ENCODE results near the gene MTA3.
A peak's percentile ranks its signal among the peaks of the same experiment; 100 is the strongest.
"Not testable (repeated sequence)": the region's sequence is repeated elsewhere in the genome, so short reads cannot be mapped to it uniquely, and the experiment has no call there.

MTA3 gene

DNA sequence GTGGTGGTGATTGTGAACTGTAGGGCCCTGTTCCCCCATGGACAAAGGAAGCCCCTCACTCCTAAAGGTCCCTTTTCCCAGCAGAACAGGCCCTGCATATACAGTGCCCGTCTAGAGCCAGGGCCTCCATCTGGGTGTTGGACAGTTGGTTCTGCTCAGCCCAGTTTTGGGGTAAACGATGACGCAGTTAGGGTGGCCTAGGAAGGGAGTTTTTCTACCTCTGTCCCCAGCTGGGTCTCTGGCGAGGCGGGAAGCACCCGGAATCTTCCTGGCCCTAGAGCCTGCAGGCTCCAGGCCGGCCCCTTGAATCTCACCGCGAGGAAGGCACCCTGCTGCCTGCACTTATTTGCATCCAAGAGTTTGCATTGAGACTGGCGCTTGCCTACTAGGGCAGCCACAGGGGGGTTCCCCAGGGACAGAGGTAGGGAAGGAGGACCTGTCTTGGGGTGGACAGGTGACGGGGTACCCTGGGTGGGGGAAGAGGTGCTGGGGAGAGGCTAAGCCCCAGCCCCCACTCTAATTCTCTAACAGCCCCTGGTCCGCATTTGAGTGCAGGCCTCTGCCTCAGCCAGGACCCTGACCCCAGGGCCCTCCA, 529 bp upstream of the MTA3 start:
- peak; percentile 94 to 97 for DNase-seq

DNA sequence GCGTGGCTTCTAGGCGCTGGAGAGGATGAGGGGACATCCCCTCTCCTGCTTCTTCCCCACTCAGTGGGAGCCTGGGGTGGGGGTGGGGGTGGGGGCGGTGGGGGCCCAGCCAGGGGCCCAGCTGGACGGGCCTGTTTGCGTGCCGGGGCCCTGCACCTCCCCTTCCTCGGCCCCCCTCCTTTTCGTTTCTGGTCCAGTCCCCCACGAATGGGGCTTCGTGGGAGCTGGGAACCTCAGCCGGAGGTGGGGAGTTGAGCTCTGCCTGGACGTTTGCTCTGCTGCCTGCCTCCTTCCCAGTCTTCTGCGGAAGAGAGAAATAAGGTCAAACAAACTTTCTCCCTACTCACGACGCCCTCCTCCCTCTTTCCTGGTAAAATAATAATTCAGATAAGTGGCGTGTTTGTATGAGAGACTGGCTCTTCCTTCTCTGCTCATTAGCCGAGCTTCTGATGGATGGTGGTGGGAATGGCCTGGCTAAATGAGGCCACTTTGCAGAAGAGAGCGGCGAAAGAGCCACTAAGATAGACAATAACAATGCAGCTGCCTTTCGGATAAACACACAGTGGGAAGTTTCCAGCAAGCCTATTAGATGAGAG, 782 bp downstream of the MTA3 start:
- peak; percentile 21 to 37 for DNase-seq

DNA sequence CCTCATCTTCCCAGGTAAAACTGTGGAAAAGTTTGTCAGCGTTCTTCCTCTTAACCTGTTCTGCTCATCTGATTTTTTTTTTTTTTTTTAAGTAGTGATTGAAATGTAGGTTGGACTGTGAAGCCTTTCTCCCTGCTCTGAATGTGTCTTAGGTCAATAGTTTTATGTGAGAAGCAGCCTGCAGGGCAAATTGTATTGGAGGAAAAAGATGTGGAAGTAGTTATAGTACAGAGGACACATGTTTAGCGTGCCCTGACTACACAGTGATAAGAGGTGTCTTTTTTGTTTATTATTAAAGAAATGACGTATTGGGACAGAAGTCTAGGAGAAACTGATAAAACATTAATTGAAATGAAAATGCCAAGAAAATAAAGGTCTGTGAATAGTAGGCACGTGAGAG, 1.5 kb downstream of the MTA3 start:
- DNase-seq, result peak in 1 of 2 experiments; percentile 28

DNA sequence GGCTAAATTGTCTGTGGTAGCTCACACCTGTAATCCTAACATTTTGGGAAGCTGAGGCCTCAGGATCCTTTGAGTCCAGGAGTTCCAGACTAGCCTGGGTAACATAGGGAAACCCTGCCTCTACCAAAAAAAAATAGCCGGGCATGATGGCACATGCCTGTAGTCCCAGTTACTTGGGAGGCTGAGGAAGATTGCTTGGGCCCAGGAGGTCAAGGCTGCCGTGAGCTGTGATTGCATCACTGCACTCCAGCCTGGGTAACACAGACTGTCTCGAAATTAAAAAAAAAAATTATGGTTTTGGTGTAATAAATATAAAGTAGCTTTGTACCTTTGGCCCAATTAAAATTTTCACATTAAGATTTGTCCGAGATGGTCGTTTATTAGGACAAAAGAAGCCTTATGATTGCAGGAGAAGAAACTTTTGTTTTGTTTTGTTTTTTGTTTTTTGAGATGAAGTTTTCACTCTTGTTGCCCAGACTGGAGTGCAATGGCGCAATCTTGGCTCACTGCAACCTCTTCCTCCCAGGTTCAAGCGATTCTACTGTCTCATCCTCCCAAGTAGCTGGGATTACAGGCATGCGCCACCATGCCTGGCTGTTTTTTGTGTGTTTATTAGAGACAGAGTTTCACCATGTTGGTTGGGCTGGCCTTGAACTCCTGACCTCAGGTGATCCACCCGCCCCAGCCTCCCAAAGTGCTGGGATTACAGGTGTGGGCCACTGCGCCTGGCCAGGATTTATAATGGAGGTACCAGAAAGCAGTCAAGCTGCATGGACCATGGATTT, 4.1 kb downstream of the MTA3 start:
- DNase-seq, result no peak

DNA sequence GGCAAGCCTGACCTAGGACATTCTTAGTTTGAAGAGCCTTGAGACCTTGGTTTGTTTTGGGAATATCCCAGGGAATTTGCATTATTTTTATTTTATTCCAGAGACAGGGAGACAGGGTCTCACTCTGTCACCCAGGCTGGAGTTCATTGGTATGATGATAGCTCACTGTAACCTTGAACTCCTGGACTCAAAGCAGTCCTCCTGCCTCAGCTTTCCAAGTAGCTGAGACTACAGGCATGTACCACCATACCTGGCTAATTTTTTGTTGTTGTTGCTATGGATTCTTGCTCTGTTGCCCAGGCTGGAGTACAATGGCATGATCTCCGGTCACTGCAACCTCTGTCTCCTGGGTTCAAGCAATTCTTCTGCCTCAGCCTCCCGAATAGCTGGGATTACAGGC, 4.8 kb downstream of the MTA3 start:
- no peak for DNase-seq

DNA sequence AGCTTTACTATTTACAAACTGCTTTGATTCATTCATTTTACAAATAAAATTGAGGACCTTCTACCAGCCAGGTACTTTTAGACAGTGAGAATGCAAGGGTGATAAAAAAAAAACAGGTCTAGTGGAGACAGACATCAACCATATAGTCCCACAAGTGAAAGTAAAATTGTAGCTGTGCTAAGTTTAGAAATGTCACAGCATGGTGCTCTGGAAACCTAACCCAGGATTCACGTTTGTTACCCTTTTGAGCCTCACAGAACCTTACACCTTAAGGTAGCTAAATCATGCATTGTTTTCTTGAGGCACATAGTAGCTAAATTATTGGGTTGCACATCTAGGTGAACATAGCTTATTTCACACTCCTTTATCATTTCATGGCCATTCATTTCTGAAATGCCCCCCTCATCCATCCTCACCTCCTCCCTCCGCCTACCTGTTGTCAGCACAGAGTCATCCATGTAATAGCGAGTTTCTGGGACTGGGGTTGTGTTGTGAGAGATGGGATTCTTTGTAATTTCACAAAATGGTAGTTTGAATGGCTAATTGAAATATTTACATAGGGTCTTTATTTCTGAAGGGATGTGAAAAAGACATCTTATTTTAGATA, 7.1 kb downstream of the MTA3 start:
- no peak for DNase-seq

DNA sequence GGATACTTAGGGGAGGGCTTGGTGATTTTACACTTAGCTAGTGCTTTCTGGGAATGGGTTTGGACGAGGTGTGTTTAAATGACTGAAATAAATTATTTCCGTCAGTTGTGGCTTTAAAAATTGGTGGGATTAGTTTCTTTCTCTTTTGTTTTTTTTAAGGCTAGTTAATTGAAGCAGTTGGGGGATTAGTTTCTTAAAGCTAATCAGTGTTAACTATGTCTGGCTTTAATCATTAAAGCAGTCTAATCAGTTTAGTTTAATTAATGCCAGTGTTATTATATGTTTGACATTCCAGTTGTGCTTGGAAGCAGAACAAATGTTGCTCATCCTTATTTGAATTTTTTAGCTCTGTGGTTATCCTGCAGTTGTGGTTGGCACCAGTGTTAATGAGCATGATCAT, 10.2 kb downstream of the MTA3 start:
- DNase-seq, result peak in 1 of 2 experiments; percentile 10

DNA sequence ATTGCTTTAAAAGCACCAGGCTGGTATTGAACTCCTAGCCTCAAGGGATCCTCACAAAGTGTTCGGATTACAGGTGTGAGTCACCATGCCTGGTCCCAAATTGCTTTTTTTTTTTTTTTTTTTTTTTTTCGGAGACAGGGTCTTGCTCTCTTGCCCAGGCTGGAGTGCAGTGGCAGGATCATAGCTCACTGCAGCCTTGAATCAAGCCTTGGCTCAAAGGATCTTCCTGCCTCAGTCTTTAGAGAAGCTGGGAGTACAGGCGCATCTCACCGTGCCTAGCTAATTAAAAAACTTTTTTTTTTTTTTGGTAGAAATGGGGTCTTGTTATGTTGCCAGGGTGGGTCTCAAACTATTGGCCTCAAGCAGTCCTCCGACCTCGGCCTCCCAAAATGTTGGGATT, 12.8 kb downstream of the MTA3 start:
- DNase-seq, result no peak

DNA sequence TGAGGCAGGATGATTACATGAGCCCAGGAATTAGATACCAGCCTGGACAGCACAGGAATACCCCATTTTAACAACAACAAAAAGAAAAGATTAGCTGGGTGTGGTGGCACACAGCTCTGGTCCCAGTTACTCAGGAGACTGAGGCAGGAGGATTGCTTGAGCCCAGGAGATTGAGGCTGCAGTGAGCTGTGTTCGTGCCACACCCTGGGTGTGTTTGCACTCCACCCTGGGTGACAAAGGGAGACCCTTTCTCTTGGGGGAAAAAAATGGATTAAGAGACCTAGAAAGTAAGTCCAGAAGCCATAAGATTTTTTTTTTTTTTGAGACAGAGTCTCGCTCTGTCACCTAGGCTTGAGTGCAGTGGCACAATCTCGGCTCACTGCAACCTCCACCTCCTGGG, 16.2 kb downstream of the MTA3 start:
- not testable (repeated sequence) for DNase-seq

DNA sequence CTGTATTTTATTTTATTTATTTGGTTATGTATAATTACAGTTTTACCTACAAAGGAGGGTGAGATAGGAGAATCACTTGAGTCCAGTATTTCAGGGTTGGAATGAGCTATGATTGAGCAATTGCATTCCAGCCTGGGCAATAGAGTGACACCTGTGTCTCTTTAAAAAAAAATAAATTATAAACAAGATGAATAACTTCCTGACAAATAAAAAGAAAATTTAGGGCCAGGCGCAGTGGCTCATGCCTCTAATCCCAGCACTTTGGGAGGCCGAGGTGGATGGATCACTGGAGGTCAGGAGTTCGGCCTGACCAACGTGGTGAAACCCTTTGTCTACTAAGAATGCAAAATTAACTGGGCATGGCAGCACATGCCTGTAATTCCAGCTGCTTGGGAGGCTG, 17.3 kb downstream of the MTA3 start:
- DNase-seq, result no peak

DNA sequence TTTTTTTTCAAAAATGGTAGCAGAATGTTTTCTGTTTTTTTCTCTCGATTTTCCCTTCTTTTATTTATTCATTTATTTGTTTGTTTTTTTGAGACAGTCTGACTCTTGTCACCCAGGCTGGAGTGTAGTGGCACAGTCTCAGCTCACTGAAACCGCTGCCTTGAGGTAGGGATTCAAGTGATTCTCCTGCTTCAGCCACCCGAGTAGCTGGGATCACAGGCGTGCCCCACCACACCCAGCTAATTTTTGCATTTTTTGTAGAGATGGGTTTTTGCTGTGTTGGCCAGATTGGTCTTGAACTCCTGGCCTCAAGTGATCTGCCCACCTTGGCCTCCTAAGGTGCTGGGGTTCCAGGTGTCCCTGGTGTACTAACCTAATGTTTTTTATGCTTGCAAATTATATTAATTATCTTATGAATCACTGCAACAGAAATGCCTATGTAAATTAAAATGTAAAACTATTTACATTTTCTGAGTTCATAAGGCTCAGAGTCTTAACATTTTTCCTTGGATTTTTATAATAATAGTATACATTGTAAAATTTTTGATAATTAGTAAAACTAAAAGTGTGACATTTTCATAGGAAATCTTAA, 19.2 kb downstream of the MTA3 start:
- no peak for DNase-seq

DNA sequence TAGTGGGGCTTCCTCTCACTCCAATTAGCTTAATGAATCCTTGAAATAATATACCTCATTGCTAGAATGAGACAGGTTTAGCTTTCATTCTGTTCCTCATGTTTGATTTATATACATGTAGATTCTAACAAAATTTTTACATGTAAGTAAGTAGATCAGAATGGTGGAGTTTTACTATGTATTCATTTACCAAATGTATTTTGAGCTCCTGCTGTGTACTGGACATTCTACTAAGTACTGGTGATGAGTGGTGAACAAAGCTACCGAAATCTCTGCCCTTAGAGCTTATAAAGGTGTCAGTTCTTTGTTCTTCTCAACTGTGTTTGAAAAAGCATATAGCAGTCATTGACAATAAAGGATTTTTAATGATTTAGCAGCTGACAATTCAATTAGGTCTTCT, 19.7 kb downstream of the MTA3 start:
- no peak for DNase-seq

DNA sequence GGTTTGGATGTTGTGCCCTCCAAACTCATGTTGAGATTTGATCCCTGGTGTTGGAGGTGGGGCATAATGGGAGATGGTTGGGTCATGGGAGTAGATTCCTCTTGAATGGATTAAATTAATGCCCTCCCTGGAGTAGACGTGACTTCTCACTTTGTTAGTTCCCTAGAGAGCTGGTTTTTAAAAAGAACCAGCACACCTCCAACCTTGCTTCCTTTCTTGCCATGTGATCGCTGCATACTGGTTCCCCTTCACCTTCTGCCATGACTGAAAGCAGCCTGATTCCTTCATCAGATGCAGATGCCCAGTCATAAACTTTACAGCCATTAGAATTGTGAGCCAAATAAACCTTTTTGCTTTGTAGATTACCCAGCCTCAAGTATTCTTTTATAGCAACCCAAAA, 21.7 kb downstream of the MTA3 start:
- no peak for DNase-seq

DNA sequence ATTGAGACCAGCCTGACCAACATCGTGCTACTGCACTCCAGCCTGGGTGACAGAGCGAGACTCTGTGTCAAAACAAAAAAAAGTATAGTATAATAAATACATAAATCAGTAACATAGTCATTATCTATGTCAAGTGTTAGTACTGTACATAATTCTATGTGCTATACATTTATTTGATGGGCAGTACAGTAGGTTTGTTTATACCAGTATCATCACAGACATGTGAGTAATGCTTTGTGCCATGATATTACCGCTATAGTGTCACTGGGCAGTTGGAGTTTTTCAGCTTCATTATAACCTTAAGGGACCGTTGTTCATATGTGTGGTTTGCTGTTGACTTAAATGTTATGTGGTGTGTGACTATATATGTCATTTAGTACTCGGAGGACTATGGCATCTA, 24.9 kb downstream of the MTA3 start:
- DNase-seq, result no peak

DNA sequence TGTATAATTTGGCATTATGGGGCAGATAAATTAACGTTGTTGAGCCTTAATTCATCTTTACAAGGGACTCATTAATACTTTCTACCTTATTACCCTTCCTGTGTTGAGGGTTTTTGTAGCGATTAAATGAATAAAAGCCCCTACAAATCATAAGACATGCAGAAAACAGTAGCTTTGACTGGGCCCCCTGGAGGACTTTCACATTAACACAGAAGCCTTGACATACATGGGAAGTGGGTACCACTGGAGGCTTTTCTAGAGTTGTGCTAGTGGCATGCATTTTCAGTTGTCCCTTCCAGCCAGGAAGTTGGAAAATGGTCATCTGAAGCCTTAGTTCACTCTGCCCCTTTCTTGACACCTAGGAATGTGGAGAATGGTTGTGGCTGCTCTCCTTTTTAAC, 30.2 kb downstream of the MTA3 start:
- no peak for DNase-seq

DNA sequence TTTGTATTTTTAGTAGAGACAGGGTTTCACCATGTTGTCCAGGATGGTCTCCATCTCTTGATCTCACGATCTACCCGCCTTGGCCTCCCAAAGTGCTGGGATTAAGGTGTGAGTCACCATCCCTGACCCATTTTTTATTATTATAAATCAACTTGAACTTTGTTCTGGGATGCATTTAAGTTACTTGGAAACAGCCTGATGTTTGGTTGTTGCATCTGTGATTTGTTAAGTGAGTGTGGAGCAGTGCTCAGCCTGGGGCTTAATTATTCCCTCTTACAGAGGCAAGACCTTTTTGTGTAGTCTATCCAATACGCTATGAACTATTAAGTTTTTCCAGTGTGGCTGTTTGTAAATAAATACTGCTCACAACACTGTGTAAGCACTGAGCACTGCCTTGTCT, 32.6 kb downstream of the MTA3 start:
- DNase-seq, result no peak

DNA sequence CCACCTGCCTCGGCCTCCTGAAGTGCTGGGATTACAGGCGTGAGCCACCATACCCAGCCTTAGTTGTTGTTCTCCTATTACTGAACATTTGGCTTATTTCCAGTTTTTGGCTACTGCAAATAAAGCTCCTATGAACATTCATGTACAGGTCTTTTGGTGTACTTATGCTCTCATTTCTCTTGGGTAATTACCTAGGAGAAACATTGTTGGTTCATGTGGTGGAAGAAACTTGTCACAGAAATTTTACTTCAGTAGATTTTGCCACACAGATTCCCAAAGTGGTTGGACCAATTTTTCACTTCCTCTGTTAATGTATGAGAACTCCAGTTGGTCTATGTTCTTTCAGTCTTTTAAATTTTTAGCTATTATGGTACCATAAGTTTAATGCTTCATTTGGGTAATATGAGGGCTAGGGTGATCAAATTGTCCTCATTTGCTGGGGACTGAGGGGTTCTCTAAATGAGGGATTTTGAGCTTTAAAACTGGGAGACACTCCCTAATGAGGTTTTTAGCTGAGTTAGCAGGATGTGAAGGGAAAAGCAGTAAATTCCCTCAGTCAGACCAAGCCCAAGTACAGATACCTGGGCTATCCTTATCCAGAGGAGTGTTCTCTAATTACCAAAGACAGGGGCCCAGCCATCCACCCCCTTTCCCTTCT, 33.9 kb downstream of the MTA3 start:
- DNase-seq, result no peak

DNA sequence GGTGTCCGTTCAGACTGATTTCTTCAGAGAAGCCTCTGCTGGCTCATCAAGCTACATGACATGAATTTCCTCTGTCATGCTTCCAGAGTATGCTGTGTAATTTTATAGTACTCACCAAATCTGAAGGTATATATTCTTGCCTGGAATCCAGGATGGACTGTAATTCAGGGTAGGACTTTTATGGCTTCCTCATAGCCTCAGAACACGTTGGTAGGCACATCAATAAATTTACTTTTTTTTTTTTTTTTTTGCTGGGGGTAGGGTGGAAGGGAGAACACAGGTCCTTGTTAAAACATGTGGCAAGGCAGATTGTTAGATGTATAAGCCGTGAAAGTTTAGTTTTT, 34.4 kb downstream of the MTA3 start:
- DNase-seq, result no peak

DNA sequence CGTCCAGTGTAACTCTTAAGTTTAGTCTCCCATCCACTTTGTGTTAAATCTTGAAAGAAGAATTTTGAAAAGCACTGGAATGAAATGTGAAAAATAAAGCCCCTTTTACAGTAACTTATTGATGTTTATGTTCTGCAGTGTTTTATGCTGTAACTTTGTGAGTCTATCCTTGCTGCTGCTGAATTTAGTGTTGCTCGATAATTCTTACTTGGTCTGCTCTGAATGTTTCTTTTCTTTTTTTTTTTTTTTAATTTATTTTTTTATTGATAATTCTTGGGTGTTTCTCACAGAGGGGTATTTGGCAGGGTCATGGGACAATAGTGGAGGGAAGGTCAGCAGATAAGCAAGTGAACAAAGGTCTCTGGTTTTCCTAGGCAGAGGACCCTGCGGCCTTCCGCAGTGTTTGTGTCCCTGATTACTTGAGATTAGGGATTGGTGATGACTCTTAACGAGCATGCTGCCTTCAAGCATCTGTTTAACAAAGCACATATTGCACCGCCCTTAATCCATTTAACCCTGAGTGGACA, 36.0 kb downstream of the MTA3 start:
- DNase-seq, result not testable (repeated sequence)

DNA sequence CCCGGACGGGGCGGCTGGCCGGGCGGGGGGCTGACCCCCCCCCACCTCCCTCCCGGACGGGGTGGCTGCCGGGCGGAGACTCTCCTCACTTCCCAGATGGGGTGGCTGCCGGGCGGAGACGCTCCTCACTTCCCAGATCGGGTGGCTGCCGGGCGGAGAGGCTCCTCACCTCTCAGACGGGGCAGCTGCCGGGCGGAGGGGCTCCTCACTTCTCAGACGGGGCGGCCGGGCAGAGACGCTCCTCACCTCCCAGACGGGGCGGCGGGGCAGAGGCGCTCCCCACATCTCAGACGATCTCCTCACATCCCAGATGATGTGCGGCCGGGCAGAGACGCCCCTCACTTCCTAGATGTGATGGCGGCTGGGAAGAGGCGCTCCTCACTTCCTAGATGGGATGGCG, 37.7 kb downstream of the MTA3 start:
- not testable (repeated sequence) for DNase-seq

DNA sequence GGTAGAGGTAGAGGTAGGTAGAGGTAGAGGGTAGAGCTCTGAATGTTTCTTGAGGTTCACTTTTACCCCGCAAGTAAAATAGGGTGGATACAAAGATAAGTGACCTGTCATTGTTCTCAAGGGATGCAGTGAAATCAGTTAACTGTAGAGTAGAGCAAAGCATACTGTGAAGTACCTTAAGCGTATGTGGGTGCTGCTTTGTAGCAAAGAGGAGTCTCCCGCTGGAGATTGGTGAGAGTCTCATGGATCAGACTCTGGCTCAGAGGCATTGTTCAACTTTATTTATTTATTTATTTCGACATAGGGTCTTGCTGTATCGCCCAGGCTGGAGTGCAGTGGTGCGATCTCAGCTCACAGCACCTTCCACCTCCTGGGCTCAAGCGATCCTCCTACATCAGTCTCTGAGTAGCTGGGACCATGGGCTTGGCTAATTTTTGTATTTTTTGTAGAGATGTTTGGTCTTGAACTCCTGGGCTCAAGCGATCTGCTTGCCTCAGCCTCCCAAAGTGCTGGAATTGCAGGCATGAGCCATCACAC, 38.7 kb downstream of the MTA3 start:
- DNase-seq, result no peak

DNA sequence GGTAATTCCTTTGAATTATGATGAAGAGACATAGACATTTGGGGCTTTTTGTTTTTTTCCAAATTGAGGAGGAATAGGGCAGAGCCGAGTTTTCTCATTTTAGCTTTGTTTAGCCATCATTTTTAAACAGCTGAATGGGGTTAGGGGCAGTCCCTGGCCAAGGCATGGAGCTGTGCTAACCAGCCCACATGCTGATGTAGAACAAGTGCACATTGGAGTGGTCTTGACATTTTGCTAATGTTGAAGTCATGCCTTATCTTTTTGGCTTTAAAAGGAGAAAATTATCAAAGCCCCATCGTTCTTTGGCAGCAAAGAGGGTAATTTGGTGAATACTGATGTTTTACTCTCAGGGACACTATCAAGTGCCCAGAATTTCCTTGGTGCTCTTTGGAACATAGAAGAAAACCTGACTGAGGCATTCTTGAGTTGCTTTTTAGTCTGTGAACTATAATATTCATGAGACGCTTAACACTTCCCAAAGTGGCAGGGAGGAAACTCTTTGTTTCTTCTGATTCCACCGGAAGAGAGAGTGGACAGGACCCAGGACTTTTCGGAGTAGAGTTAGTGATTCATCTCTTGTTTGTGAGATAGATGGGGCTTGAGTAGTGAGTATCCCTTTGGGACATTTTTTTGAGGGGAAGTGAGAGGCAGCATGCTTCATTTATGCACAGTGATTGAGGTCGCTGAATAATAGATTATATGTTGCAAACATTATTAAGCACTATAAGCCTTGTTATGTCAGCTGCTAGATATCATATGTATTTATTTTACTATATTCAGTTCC, 45.0 kb downstream of the MTA3 start:
- DNase-seq, result no peak
